Colonic mucosa (tissue), 4 donors: Measurements from ENCODE around the gene SLMAP. TPM values are rescaled to one million over a fixed set of nuclear protein-coding genes. Genes with fewer than 3 reads are reported as not detected.

Experiments used
- DNase-seq: peaks from one replicate; pipeline ENCODE4 v3.0.0-alpha.2; 2020
- H3K27ac ChIP-seq: fragments of 200-600 bp; one replicate; pipeline ENCODE4 v1.8.0; 2021
- H3K27me3 ChIP-seq: fragments of 200-600 bp; one replicate; pipeline ENCODE4 v1.8.0; 2021
- H3K36me3 ChIP-seq: fragments of 200-600 bp; one replicate; pipeline ENCODE4 v1.8.0; 2021
- H3K4me1 ChIP-seq: fragments of 200-600 bp; one replicate; pipeline ENCODE4 v1.8.0; 2021; ENCODE audit warnings: mild to moderate bottlenecking
- H3K4me3 ChIP-seq: fragments of 200-600 bp; one replicate; pipeline ENCODE4 v1.8.0; 2021
- H3K9ac ChIP-seq, 2 donors: one replicate each; pipeline ENCODE4 v1.7.0; 2013; ENCODE audit warnings: control low read depth in 2 of 2, low read depth in 2 of 2, low read length in 2 of 2
- H3K9me3 ChIP-seq: fragments of 200-600 bp; one replicate; pipeline ENCODE4 v1.8.0; 2021
- CTCF ChIP-seq: fragments of 200-600 bp; IDR thresholded peaks from one replicate; pipeline ENCODE4 v1.8.0; 2022; ENCODE audit warnings: antibody characterized with exemption, mild to moderate bottlenecking
- intact Hi-C: fragments of 100-400 bp; cut with DNase I; formaldehyde crosslinking; loops from one replicate; pipeline ENCODE4 v1.14.1; 2022
- total RNA-seq, 2 donors: library from RNA; stranded (reverse); fragmentation: NEBNext Ultra II Directional in 1 of 2; extraction: Animal tissue kit (Norgen Biotek cat#: 25700) in 1 of 2; gene quantifications; one replicate each; pipeline ENCODE4 v1.2.1, GENCODE V29; 2021
- donor health status: healthy.
- donor health status: DM: no; HTN: no; CAD: no.
- donor health status: DM: no; HTN: no; CAD: no.

The SLMAP gene
- total RNA-seq, 2 donors from 2014 or later: 81.1 to 124 TPM

DNA sequence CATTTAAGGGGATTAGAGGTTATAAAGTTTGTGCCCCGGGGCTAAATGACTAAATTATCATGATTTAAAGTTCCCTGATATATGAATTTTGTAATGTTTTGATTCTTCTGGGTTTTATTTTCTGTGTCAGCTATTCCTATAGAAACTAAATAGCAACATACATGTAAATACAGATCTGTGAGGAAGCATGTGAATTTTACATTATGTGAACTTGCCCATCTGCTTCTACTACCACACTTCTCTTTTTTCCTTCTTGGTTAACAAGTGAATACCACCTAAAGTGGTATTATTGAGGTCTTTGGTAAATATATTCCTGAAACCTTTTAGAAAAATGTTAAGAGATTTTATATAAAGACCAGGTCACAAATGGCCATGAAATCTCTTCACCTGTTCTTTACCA lies 29.3 kb downstream of the SLMAP start:
- intact Hi-C loops: no loop called here
- DNase-seq: no peak
- Histone ChIP-seq H3K27me3 (no peaks in the 10 kb centered on the region), H3K4me1 (peaks cover 10% of the 10 kb centered on the region), H3K27ac (no peak overlapping the region), H3K9me3 (no peaks in the 10 kb centered on the region), H3K9ac (no peak overlapping the region), H3K4me3 (no peak overlapping the region), H3K36me3 (no peaks in the 10 kb centered on the region)
- TF ChIP-seq CTCF: no peak

- H3K9ac ChIP-seq: no peak overlapping the region
- no peak for DNase-seq
- H3K27ac ChIP-seq: no peak overlapping the region
- no peak overlapping the region for H3K4me3 ChIP-seq
- peaks cover 8% of the 10 kb centered on the region for H3K4me1 ChIP-seq
- TF ChIP-seq CTCF: no peak
- H3K27me3 ChIP-seq: no peaks in the 10 kb centered on the region
- no peaks in the 10 kb centered on the region for H3K36me3 ChIP-seq
- H3K9me3 ChIP-seq: no peaks in the 10 kb centered on the region
- intact Hi-C loops: no loop called here
Observed at GRCh38 chr3:57787867-57788623, 31.9 kb downstream of the SLMAP start.

DNA sequence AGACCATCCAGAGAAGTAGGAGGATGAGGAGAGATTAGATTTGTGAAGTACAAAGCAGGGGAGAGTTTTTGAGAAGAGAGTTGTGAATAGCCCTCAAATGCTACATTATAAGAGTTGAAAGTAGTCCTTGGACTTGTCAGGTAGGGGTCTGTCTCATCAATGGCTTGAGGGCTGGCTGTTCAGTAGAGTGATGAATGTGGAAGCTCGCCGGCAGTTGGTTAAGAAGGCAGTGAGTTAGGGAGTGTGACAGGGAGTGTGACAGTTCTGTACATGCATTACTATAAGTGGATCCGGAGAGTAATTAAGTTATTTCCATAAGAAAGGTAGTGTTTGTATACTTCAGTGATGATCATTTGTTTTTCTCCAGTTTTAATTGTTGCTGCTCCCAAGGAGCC lies 32.5 kb downstream of the SLMAP start:
- TF ChIP-seq CTCF: no peak
- Histone ChIP-seq H3K4me3 (no peak overlapping the region), H3K9me3 (no peaks in the 10 kb centered on the region), H3K4me1 (peaks cover 3% of the 10 kb centered on the region), H3K27me3 (no peaks in the 10 kb centered on the region), H3K9ac (no peak overlapping the region), H3K27ac (no peak overlapping the region), H3K36me3 (no peaks in the 10 kb centered on the region)
- intact Hi-C loops: no loop called here
- no peak for DNase-seq

DNA sequence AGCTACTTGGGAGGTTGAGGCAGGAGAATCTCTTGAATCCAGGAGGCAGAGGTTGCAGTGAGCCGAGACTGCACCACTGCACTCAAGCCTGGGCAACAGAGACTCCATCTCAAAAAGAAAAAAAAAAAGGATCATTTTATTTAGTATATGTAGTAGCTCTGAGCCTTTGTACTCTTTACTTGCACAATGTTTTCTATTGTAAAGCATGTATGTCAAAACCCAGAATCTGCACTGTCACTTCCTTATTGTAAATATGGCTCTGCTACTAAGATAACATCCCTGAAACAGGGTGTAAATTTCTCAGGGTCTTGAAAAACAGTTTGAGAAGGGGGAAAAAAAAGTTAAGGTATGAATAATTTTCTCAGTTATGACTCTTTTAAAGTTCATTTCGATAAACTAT lies 35.1 kb downstream of the SLMAP start:
- H3K27ac ChIP-seq: no peak overlapping the region
- no peaks in the 10 kb centered on the region for H3K27me3 ChIP-seq
- H3K9me3 ChIP-seq: no peaks in the 10 kb centered on the region
- intact Hi-C loops: no loop called here
- no peak for DNase-seq
- H3K9ac ChIP-seq: no peak overlapping the region
- H3K4me3 ChIP-seq: no peak overlapping the region
- no peaks in the 10 kb centered on the region for H3K4me1 ChIP-seq
- no peaks in the 10 kb centered on the region for H3K36me3 ChIP-seq
- TF ChIP-seq CTCF: no peak

- intact Hi-C loops: no loop called here
- no peak overlapping the region for H3K27ac ChIP-seq
- H3K9ac ChIP-seq: no peak overlapping the region
- no peaks in the 10 kb centered on the region for H3K4me1 ChIP-seq
- H3K4me3 ChIP-seq: no peak overlapping the region
- no peaks in the 10 kb centered on the region for H3K9me3 ChIP-seq
- DNase-seq: no peak
- no peaks in the 10 kb centered on the region for H3K27me3 ChIP-seq
- TF ChIP-seq CTCF: no peak
- no peaks in the 10 kb centered on the region for H3K36me3 ChIP-seq
Observed at GRCh38 chr3:57792198-57792597, 36.1 kb downstream of the SLMAP start.
